HG03139 (cell line): ENCODE results near the gene SNTG2.
"Not testable (repeated sequence)": the region's sequence is repeated elsewhere in the genome, so short reads cannot be mapped to it uniquely, and the experiment has no call there.

ENCODE experiments used
- ATAC-seq: cut with Tn5 transposase; IDR thresholded peaks from one replicate; pipeline ENCODE4 v1.9.1; 2021; ENCODE audit not compliant: unreplicated experiment

The SNTG2 gene

DNA sequence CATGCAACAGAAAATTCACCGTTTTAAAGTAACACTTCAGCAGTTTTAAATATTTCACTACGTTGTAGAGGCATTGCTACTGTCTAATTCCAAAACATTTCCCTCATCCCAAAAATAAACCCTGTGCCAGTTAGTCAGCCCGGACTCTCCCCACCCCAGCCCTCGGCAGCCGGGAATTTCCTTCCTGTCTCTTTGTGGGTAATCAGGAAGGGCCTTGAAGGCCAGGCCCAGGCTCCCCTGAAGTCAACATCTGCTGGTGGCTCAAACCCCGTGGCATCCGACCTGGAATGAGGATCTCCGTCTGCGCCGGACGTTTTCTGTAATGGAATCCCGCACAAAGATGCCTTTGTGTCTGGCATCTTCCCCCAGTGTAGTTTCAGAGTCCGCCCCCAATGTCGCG, 219.6 kb downstream of the SNTG2 start:
- ATAC-seq, result no peak

DNA sequence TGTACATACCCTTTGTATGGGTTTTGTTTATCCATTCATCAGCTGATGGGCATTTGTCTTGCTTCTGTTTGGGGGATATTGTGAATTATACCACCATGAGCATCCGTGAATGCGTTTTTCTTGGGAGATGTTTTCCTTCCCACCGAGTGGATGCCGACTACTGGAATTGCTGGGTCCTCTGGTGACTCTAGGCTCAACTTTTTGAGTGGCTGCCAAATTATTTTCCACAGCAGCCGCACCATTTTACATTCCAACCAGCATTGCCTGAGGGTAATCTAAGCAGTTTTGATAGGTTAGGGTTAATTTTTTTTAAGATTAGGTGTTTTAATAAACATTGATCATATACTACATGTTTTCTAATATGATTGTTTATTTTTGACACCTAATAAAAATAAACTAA, 220.1 kb downstream of the SNTG2 start:
- ATAC-seq, result no peak

DNA sequence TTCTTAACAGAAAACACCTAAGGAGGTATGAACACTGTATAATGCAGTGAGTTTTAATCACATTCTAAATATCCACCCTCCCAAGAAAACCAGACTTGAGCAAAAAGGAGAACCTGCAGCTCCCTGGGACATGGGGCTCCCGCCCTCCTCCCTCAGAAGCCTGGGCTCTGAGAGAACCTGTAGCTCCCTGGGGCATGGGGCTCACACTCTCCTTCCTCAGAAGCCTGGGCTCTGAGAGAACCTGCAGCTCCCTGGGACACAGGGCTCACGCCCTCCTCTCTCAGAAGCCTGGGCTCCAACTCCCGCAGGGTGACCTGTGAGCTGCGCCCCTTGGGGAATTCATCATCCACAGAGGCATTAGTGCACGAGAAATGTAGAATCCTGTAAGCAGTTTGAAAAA, 222.9 kb downstream of the SNTG2 start:
- ATAC-seq, result no peak

DNA sequence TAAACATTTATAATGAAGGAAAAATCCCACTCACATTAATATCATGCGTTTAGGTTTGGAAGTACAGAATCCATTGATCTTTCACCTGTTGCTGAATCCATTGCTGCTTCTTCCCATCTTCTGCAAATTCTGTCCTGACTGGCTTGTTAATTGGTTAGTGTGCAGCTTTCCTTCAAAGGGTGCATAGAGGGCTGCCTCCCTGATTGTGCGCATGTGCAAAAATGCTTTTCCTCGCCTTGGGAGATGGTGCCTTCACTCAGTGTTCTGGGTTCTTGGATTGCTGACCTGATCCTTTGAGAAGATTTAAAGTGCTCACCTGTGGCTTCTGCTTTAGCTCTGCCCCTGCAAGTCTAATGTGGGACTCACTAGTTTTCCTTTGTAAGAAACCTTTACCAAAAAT, 231.2 kb downstream of the SNTG2 start:
- ATAC-seq, result no peak

- no peak for ATAC-seq
These were observed 232.7 kb downstream of the SNTG2 start for GRCh38 chr2:1183300-1183699.

- ATAC-seq, result no peak
These were observed 235.8 kb downstream of the SNTG2 start for GRCh38 chr2:1186421-1186820.

GRCh38 chr2:1187189-1187588, 236.5 kb downstream of the SNTG2 start:
- no peak for ATAC-seq

DNA sequence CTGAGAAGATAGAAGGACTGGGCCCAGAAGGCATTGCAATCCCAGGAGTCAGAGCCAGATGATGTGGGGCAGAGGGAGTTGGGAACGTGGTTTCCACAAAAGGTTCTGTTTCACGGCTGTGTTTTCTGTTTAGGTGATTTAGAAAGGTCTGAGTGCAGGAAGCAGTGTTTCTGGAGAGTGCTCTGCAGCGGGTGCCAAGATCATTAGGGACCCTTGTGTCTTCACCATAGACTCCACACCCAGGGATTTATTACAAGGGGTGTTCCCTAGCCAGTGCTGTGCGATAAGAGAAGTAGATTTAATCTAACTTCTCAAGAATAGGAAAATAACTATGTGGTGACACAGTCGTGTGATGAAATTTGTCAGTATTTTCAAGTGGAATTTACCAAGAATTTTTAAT, 241.5 kb downstream of the SNTG2 start:
- ATAC-seq, result no peak

GRCh38 chr2:1193801-1194200, 243.2 kb downstream of the SNTG2 start:
- ATAC-seq, result no peak

- no peak for ATAC-seq
These were observed 253.1 kb downstream of the SNTG2 start for GRCh38 chr2:1203772-1204171.

DNA sequence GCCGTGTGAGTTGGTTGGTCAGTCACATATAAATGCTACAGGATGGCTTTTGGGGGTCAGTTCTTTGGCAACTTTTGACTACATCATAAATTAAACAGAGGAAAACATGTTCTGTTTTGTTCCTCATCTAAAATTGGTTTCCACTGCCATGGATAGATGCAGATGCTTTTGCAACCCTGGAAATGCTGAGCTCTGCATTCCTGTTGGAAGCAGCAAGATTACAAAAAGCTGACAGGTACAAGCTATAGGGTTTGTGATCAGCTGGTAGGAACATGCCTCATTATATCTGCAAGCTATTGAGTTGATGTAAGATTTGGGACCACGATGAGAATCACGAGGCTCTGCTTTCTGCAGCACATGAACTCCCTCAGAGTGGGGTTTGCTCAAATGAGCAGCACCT, 255.2 kb downstream of the SNTG2 start:
- ATAC-seq, result no peak

- ATAC-seq, result no peak
These were observed 257.4 kb downstream of the SNTG2 start for GRCh38 chr2:1207962-1208510.

DNA sequence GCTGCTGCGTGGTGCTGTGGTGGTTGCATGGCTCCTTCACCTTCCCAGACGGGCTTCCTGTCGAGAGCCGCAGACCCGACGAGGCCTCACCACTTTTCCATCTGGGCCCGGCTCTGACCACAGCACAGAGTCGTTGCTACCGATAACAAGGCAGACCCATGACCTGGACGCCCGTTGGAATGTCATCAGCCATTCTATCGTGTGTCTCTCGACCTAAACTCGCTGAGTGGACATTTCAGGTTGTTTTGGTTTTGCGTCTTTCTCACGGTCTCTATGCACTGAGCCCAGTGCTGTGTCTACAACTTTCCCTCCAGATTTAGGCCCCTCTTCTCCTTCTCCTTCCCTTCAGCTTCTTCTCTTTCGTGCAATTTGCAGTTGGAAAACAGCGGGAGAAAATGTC, 257.9 kb downstream of the SNTG2 start:
- ATAC-seq, result no peak

DNA sequence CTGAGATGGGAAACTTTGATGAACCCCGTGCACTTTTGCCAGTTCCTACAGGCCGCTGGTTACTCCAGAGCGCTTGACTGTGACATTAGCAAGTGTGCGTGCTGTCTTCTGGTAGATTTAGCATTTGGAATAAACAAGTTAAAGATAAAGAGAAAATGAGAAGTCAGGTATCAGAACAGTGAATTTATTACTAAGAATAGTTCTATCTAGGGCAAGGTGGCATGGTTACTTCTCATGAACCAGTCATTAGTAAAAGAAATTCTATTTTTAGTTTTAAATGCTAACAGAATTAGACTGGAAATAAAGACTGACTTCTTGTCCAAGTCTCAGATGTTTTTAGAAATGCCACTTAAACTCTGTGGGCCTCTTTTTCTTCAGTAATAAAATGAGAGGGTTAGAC, 258.6 kb downstream of the SNTG2 start:
- ATAC-seq, result no peak

DNA sequence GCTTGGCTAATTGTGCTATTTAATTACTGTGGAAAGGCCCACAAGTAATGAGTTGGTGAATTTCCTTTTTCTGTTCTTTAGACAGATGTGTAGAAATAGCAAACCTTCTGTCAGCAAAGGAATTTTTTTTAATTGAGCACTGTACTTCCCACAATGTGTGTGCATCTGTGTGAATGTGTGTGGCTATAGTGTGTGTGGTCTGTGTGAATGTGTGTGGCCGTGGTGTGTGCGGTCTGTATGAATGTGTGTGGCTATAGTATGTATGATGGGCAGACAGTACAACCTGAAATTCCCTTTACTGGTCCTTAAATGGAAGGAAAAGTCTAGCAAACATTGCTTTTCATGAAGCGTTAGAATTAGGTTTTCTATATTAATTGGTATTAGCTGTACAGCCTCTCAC, 259.1 kb downstream of the SNTG2 start:
- ATAC-seq, result no peak

DNA sequence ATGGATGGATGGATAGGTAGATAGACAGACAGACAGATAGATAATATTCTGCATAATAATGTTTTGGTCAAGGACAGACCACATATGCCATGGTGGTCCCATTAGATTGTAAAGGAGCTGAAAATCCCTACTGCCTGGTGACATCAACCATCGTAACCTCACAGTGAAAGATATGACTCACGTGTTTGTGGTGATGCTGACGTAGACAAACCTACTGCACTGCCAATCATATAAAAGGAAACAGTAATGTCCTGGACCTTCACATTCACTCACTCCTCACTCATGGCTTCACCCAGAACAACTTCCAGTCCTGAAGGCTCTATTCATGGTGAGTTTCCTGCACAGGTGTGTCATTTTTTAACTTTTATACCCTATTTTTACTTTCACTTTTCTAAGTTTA, 259.7 kb downstream of the SNTG2 start:
- no peak for ATAC-seq

- ATAC-seq, result no peak
These were observed 269.4 kb downstream of the SNTG2 start for GRCh38 chr2:1219901-1220573.

- ATAC-seq, result no peak
These were observed 271.4 kb downstream of the SNTG2 start for GRCh38 chr2:1222056-1222455.

DNA sequence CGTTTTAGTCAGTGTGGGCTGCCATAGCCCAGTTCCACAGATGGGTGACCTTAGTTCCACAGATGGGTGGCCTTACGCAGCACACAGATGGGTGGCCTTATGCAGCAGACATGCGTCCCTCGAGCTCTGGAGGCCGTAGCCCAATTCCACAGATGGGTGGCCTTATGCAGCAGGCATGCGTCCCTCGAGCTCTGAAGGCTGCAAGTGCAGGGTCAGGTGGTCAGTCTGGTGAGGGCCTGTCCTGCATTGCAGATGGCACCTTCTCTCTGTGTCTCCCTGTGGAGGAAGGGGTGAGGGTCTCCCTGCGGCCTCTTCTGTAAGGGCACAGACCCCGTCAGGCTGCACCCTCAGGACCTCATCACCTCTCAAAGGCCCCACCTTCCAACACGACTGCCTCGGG, 273.1 kb downstream of the SNTG2 start:
- ATAC-seq, result no peak

DNA sequence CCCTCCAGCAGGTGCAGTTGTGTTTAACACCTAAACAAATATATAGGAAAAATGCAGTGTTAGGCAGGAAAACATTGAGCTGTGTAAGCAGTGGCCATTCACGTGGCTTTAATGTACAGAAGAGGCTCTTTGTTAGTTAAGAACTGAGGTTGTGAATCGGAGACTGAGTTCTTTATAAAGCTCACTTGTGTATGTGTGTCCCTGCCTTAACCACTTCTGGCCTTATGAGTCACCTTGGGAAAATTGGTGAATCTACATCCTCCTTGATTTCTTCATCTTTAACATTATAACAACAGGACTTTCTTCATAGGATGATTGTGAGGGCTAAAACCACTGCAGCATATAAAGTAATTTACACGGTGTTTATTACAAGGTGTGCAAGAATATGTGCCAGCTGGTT, 274.3 kb downstream of the SNTG2 start:
- no peak for ATAC-seq

DNA sequence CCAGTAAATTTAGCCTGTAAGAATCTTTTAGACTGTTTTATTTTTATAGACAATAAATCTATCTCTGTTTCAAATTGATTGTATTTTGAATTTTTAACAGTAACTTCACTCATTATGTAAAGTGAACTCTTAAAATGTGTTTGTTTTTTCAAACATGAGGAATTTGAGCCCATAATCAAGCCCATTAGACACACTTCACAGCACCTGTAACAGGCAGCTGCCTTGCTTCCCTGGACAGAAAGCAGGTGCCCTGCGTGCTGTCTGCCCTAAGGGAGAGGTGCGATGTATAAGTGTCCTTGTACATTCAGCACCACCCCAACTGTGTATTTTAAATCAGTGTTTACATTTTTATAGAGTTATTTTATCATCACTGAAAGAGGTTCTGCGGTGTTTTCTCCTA, 276.1 kb downstream of the SNTG2 start:
- ATAC-seq, result no peak

- ATAC-seq, result no peak
These were observed 276.7 kb downstream of the SNTG2 start for GRCh38 chr2:1227274-1227900.

- not testable (repeated sequence) for ATAC-seq
These were observed 278.9 kb downstream of the SNTG2 start for GRCh38 chr2:1229596-1229995.
